IMR-90 (cell line): ENCODE measurements around the gene MYO1A. TPM values are rescaled to one million over a fixed set of nuclear protein-coding genes. Genes with fewer than 3 reads are reported as not detected.

Experiments
- ATAC-seq: fragments of 200-7000 bp; cut with Tn5 transposase; 2 replicates; pipeline ENCODE4 v1.9.1; 2020; ENCODE audit warnings: low read depth, mild to moderate bottlenecking, moderate library complexity
- BruUV-seq: library from RNA; stranded (reverse); fragments of 400-500 nt; replicated peaks from 2 replicates; lab custom pipeline; 2021; lab: Mats Ljungman, UMichigan
- CTCF ChIA-PET: fragments of 300-600 bp; formaldehyde crosslinking; extraction: SDS; loops from one replicate; lab custom pipeline; 2021; ENCODE audit warnings: antibody characterized with exemption; lab: Yijun Ruan, JAX
- POLR2A ChIA-PET: fragments of 300-600 bp; sonication (Branson Sonifier 250); formaldehyde crosslinking; loops from one replicate; lab custom pipeline; 2022; ENCODE audit warnings: antibody characterized with exemption; ENCODE audit not compliant: unreplicated experiment; lab: Charles Lee
- DNase-seq: peaks from one replicate; pipeline ENCODE4 v3.0.0; 2013
- H2AFZ ChIP-seq: replicated peaks from 2 replicates; pipeline ENCODE3; 2013; ENCODE audit warnings: low read length, mild to moderate bottlenecking; ENCODE audit not compliant: poor library complexity
- H2AK5ac ChIP-seq: 2 replicates; pipeline ENCODE4 v1.6.1; 2013; ENCODE audit warnings: low read depth, low read length, inconsistent platforms
- H2AK9ac ChIP-seq: replicated peaks from 2 replicates; pipeline ENCODE3; 2013; ENCODE audit warnings: mild to moderate bottlenecking, low read depth, low read length, moderate library complexity; ENCODE audit not compliant: poor library complexity
- H2BK120ac ChIP-seq: 2 replicates; pipeline ENCODE4 v1.6.1; 2013; ENCODE audit warnings: low read depth, low read length, inconsistent platforms
- H2BK15ac ChIP-seq: 3 replicates; pipeline ENCODE4 v1.6.1; 2013; ENCODE audit warnings: low read depth, low read length, inconsistent platforms
- H2BK20ac ChIP-seq: 2 replicates; pipeline ENCODE4 v1.6.1; 2013; ENCODE audit warnings: low read depth, mild to moderate bottlenecking, inconsistent platforms, low read length, moderate library complexity
- H2BK5ac ChIP-seq: 2 replicates; pipeline ENCODE4 v1.6.1; 2013; ENCODE audit warnings: mild to moderate bottlenecking, low read depth, low read length, inconsistent platforms; ENCODE audit not compliant: poor library complexity, severe bottlenecking
- H3K14ac ChIP-seq: replicated peaks from 2 replicates; pipeline ENCODE4 v1.6.1; 2013; ENCODE audit warnings: low read depth, low read length, inconsistent platforms
- H3K18ac ChIP-seq: 2 replicates; pipeline ENCODE4 v1.6.1; 2013; ENCODE audit warnings: low read depth, low read length, control low read depth
- H3K23ac ChIP-seq: 2 replicates; pipeline ENCODE4 v1.6.1; 2013; ENCODE audit warnings: low read depth, low read length, inconsistent platforms
- H3K27ac ChIP-seq: 2 replicates; pipeline ENCODE4 v1.5.1; 2013; ENCODE audit warnings: mild to moderate bottlenecking, control low read depth, low read length; ENCODE audit not compliant: insufficient read depth
- H3K27me3 ChIP-seq: 2 replicates; pipeline ENCODE4 v1.6.1; 2013; ENCODE audit warnings: low read length; ENCODE audit not compliant: control insufficient read depth, insufficient read depth
- H3K36me3 ChIP-seq: 2 replicates; pipeline ENCODE4 v1.6.1; 2013; ENCODE audit warnings: low read length, mixed read lengths; ENCODE audit not compliant: control insufficient read depth, insufficient read depth
- H3K4ac ChIP-seq: 2 replicates; pipeline ENCODE4 v1.6.1; 2013; ENCODE audit warnings: low read depth, low read length, inconsistent platforms
- H3K4me1 ChIP-seq: 2 replicates; pipeline ENCODE4 v1.6.1; 2013; ENCODE audit warnings: low read length, mixed read lengths; ENCODE audit not compliant: control insufficient read depth, insufficient read depth
- H3K4me2 ChIP-seq: 2 replicates; pipeline ENCODE4 v1.6.1; 2013; ENCODE audit warnings: low read depth, mild to moderate bottlenecking, control low read depth, low read length, moderate library complexity
- H3K4me3 ChIP-seq: 2 replicates; pipeline ENCODE4 v1.5.1; 2013; ENCODE audit warnings: low read depth, mild to moderate bottlenecking, control low read depth, low read length, moderate library complexity; ENCODE audit not compliant: insufficient read depth
- H3K56ac ChIP-seq: 2 replicates; pipeline ENCODE4 v1.6.1; 2013; ENCODE audit warnings: low read length, inconsistent platforms; ENCODE audit not compliant: insufficient read depth; ENCODE audit errors: extremely low read depth
- H3K79me1 ChIP-seq, 2 experiments: 2 replicates each; pipeline ENCODE4 v1.6.1; 2013; ENCODE audit warnings: low read length in 2 of 2, inconsistent platforms in 1 of 2, low read depth in 1 of 2
- H3K9ac ChIP-seq: 2 replicates; pipeline ENCODE4 v1.6.1; 2013; ENCODE audit warnings: low read depth, low read length, control low read depth
- H3K9me1 ChIP-seq: 2 replicates; pipeline ENCODE4 v1.6.1; 2013; ENCODE audit warnings: low read length, inconsistent platforms; ENCODE audit not compliant: insufficient read depth
- H3K9me3 ChIP-seq: 2 replicates; pipeline ENCODE4 v1.6.1; 2013; ENCODE audit warnings: low read length; ENCODE audit not compliant: control insufficient read depth, insufficient read depth
- H4K20me1 ChIP-seq: 2 replicates; pipeline ENCODE4 v1.6.1; 2013; ENCODE audit warnings: low read length, inconsistent platforms; ENCODE audit not compliant: insufficient read depth
- H4K5ac ChIP-seq: 2 replicates; pipeline ENCODE4 v1.6.1; 2013; ENCODE audit warnings: mild to moderate bottlenecking, low read depth, low read length, control low read depth
- H4K8ac ChIP-seq, 2 experiments: 2 replicates each; pipeline ENCODE4 v1.6.1; 2013; ENCODE audit warnings: low read depth in 2 of 2, low read length in 2 of 2, control low read depth in 1 of 2, inconsistent platforms in 1 of 2
- H4K91ac ChIP-seq: 2 replicates; pipeline ENCODE4 v1.6.1; 2013; ENCODE audit warnings: low read depth, low read length, inconsistent platforms; ENCODE audit not compliant: insufficient read depth
- BHLHE40 ChIP-seq: fragments of 150-350 bp; IDR thresholded peaks from 2 replicates; pipeline ENCODE4 v1.6.1; 2016; ENCODE audit warnings: mild to moderate bottlenecking, low read depth, low read length
- CEBPB ChIP-seq: IDR thresholded peaks from 2 replicates; pipeline ENCODE4 v1.6.1; 2012; ENCODE audit warnings: low read depth, low read length, improper control_type of control experiment
- CHD1 ChIP-seq: IDR thresholded peaks from 2 replicates; pipeline ENCODE4 v1.6.1; 2012; ENCODE audit warnings: low read depth, low read length, improper control_type of control experiment
- CTCF ChIP-seq: conservative IDR thresholded peaks from 2 replicates; pipeline ENCODE4 v1.5.1; 2012; ENCODE audit warnings: mild to moderate bottlenecking, low read depth, low read length, improper control_type of control experiment
- MAFK ChIP-seq: IDR thresholded peaks from 2 replicates; pipeline ENCODE4 v1.6.1; 2012; ENCODE audit warnings: low read depth, low read length, improper control_type of control experiment
- POLR2A ChIP-seq: IDR thresholded peaks from 2 replicates; pipeline ENCODE4 v1.6.1; 2012; ENCODE audit warnings: mild to moderate bottlenecking, low read depth, low read length
- WGBS, 2 experiments: methylation state at CpG; one replicate each; pipeline versions ENCODE4 v1.1.5 to v1.1.7; 2013; ENCODE audit warnings: missing lambda C conversion rate in 2 of 2; ENCODE audit not compliant: insufficient read length in 1 of 2; ENCODE audit errors: extremely low coverage in 2 of 2; 5-methylcytosine and 5-hydroxymethylcytosine counted together
- dilution Hi-C: fragments of 300-500 bp; cut with HindIII; formaldehyde crosslinking; loops from one replicate; pipeline ENCODE4 v1.14.3; 2018; ENCODE audit warnings: low sequenced_read_pairs; ENCODE audit not compliant: unreplicated experiment
- in situ Hi-C: fragments of 300-500 bp; cut with MboI; formaldehyde crosslinking; loops from 3 replicates; pipeline ENCODE4 v1.14.3; 2019; ENCODE audit warnings: low sequenced_read_pairs, inconsistent platforms, mixed read lengths
- intact Hi-C: fragments of 100-400 bp; cut with micrococcal nuclease; formaldehyde crosslinking; loops from 2 replicates; pipeline ENCODE4 v1.10.0; 2022
- polyA plus RNA-seq, 3 experiments: library from polyadenylated mRNA; depleted of rRNA; stranded (reverse); fragments of >200 nt; gene quantifications; 2 replicates each; pipeline ENCODE4 v1.2.3, GENCODE V29; 2012; ENCODE audit warnings: low replicate concordance in 1 of 3
- total RNA-seq: library from RNA; depleted of rRNA; stranded (reverse); fragments of >200 nt; gene quantifications from 2 replicates; pipeline ENCODE4 v1.2.3, GENCODE V29; 2012

Gene MYO1A
- total and polyA plus RNA-seq, 2 of the 4 experiments (the other 2 are of a cell fraction), result under 0.01 TPM; not detected in 1

GRCh38 chr12:57031789-57032188 is 18.1 kb downstream of the MYO1A start:
- no peak overlapping the region for H3K4me2 ChIP-seq
- no peaks in the 10 kb centered on the region for H3K9me1 ChIP-seq
- intact Hi-C loops (no loop called here), dilution Hi-C loops (no loop called here), in situ Hi-C loops (no loop called here)
- no peak overlapping the region for H3K4ac ChIP-seq
- no peaks in the 10 kb centered on the region for H3K36me3 ChIP-seq
- ATAC-seq (no peak), DNase-seq (no peak)
- no TSS peak for BruUV-seq
- H3K23ac ChIP-seq, result no peak overlapping the region
- no peak overlapping the region for H2BK120ac ChIP-seq
- no peaks in the 10 kb centered on the region for H3K79me1 ChIP-seq
- no peak overlapping the region for H2AK5ac ChIP-seq
- ChIA-PET POLR2A (no interaction called here), CTCF (interaction anchor here (0.8 kb wide), 1 partner anchor 24 kb away, joined by 3 read pairs; no protein-coding TSS in a partner anchor)
- H3K27me3 ChIP-seq, result peaks cover 62% of the 10 kb centered on the region
- H4K5ac ChIP-seq, result no peak overlapping the region
- H3K27ac ChIP-seq, result no peak overlapping the region
- no peak overlapping the region for H2AFZ ChIP-seq
- H3K4me1 ChIP-seq, result no peaks in the 10 kb centered on the region
- H2BK5ac ChIP-seq, result no peak overlapping the region
- H3K9ac ChIP-seq, result no peak overlapping the region
- H2BK15ac ChIP-seq, result no peak overlapping the region
- H4K20me1 ChIP-seq, result no peaks in the 10 kb centered on the region
- no peak overlapping the region for H4K91ac ChIP-seq
- no peak overlapping the region for H3K56ac ChIP-seq
- 71% methylated on average over 5 of the region's 7 CpGs; no CpG with 5 or more reads in 1 of the 2 experiments for WGBS, 2 experiments
- H3K4me3 ChIP-seq, result no peak overlapping the region
- H2AK9ac ChIP-seq, result no peak overlapping the region
- no peak overlapping the region for H3K18ac ChIP-seq
- no peak overlapping the region for H3K14ac ChIP-seq
- H4K8ac ChIP-seq, result no peak overlapping the region
- H2BK20ac ChIP-seq, result no peak overlapping the region
- no peaks in the 10 kb centered on the region for H3K9me3 ChIP-seq
- TF ChIP-seq MAFK, result no peak
- no peak for TF ChIP-seq CEBPB
- TF ChIP-seq CTCF, result no peak
- no peak for TF ChIP-seq POLR2A
- no peak for TF ChIP-seq CHD1
- no peak for TF ChIP-seq BHLHE40
